CD14-positive monocyte (primary cell): Measurements from ENCODE around the gene DIPK2A. TPM values are rescaled to one million over a fixed set of nuclear protein-coding genes. Genes with fewer than 3 reads are reported as not detected.
A peak's percentile ranks its signal among the peaks of the same experiment; 100 is the strongest.

Experiments used
- DNase-seq, 3 donors: peaks; one replicate each; pipeline ENCODE4 v3.0.0-alpha.2; 2011 to 2022
- H2AFZ ChIP-seq: 2 replicates; pipeline ENCODE4 v1.6.0; 2012; ENCODE audit warnings: mild to moderate bottlenecking, low read depth, low read length, inconsistent platforms; ENCODE audit not compliant: insufficient read depth, poor library complexity, severe bottlenecking
- H3K27ac ChIP-seq, 2 donors: 1 replicate in 1 of 2; 2 replicates in 1 of 2; pipeline ENCODE4 v1.5.1; 2012 to 2013; ENCODE audit warnings: low read length in 2 of 2, control low read depth in 1 of 2, inconsistent platforms in 1 of 2, low read depth in 1 of 2, mild to moderate bottlenecking in 1 of 2
- H3K27me3 ChIP-seq, 2 donors: one replicate each; pipeline versions ENCODE4 v1.6.0 to v1.6.1; 2011 to 2013; ENCODE audit warnings: low read length in 2 of 2; ENCODE audit not compliant: control insufficient read depth in 2 of 2, insufficient read depth in 2 of 2
- H3K36me3 ChIP-seq, 2 donors: replicated peaks in 1 of 2; 1 replicate in 1 of 2; 2 replicates in 1 of 2; pipeline versions ENCODE4 v1.5.1 to v1.6.1; 2012 to 2013; ENCODE audit warnings: low read length in 2 of 2, control low read depth in 1 of 2, inconsistent platforms in 1 of 2, mild to moderate bottlenecking in 1 of 2; ENCODE audit not compliant: insufficient read depth in 2 of 2, control insufficient read depth in 1 of 2
- H3K4me1 ChIP-seq, 2 donors: 1 replicate in 1 of 2; 2 replicates in 1 of 2; pipeline versions ENCODE4 v1.5.1 to v1.6.1; 2012 to 2013; ENCODE audit warnings: low read length in 2 of 2, control low read depth in 1 of 2, inconsistent platforms in 1 of 2, mild to moderate bottlenecking in 1 of 2, moderate library complexity in 1 of 2; ENCODE audit not compliant: insufficient read depth in 2 of 2, control insufficient read depth in 1 of 2
- H3K4me2 ChIP-seq: replicated peaks from 2 replicates; pipeline ENCODE3; 2012; ENCODE audit warnings: low read length, moderate library complexity, mild to moderate bottlenecking; ENCODE audit not compliant: poor library complexity, severe bottlenecking; ENCODE audit errors: extremely low read depth
- H3K4me3 ChIP-seq, 3 experiments: fragments of 200-600 bp in 1 of 3; sonication (generic) in 1 of 3; replicated peaks in 1 of 3; 1 replicate in 2 of 3; 2 replicates in 1 of 3; pipeline ENCODE4 v1.5.1; 2011 to 2013; ENCODE audit warnings: low read length in 3 of 3, mild to moderate bottlenecking in 3 of 3, control low read depth in 2 of 3, low read depth in 2 of 3, inconsistent platforms in 1 of 3, moderate library complexity in 1 of 3
- H3K79me2 ChIP-seq: 2 replicates; pipeline ENCODE4 v1.6.0; 2012; ENCODE audit warnings: mild to moderate bottlenecking, control low read depth, inconsistent platforms, low read length, moderate library complexity; ENCODE audit not compliant: insufficient read depth
- H3K9ac ChIP-seq: 2 replicates; pipeline ENCODE4 v1.6.0; 2017; ENCODE audit warnings: low read length, mild to moderate bottlenecking; ENCODE audit not compliant: insufficient read depth, poor library complexity, severe bottlenecking
- H3K9me3 ChIP-seq, 2 donors: replicated peaks in 1 of 2; 1 replicate in 1 of 2; 2 replicates in 1 of 2; pipeline versions ENCODE4 v1.5.1 to v1.6.1; 2012 to 2013; ENCODE audit warnings: low read length in 2 of 2, control low read depth in 1 of 2; ENCODE audit not compliant: control insufficient read depth in 1 of 2, insufficient read depth in 1 of 2
- H4K20me1 ChIP-seq: 2 replicates; pipeline ENCODE4 v1.6.0; 2012; ENCODE audit warnings: mild to moderate bottlenecking, low read length, control low read depth, moderate library complexity; ENCODE audit not compliant: insufficient read depth
- H3K27ac Mint-ChIP-seq, 7 donors: one replicate each; pipeline ENCODE4 v1.8.0; 2020; ENCODE audit warnings: mild to moderate bottlenecking in 7 of 7, mixed read lengths in 7 of 7, moderate library complexity in 6 of 7, inconsistent platforms in 2 of 7
- H3K27me3 Mint-ChIP-seq, 3 donors: one replicate each; pipeline ENCODE4 v1.8.0; 2021 to 2022; ENCODE audit warnings: low read depth in 3 of 3, mild to moderate bottlenecking in 3 of 3, mixed read lengths in 3 of 3, moderate library complexity in 3 of 3, inconsistent platforms in 1 of 3
- H3K36me3 Mint-ChIP-seq, 2 donors: one replicate each; pipeline ENCODE4 v1.8.0; 2020; ENCODE audit warnings: mixed read lengths in 2 of 2, inconsistent platforms in 1 of 2, mild to moderate bottlenecking in 1 of 2
- H3K4me1 Mint-ChIP-seq: one replicate; pipeline ENCODE4 v1.8.0; 2020; ENCODE audit warnings: mild to moderate bottlenecking, mixed read lengths
- H3K4me3 Mint-ChIP-seq, 2 donors: one replicate each; pipeline ENCODE4 v1.8.0; 2020; ENCODE audit warnings: mild to moderate bottlenecking in 2 of 2, mixed read lengths in 2 of 2, moderate library complexity in 1 of 2
- H3K9me3 Mint-ChIP-seq, 7 donors: one replicate each; pipeline ENCODE4 v1.8.0; 2020 to 2022; ENCODE audit warnings: mixed read lengths in 7 of 7, mild to moderate bottlenecking in 6 of 7, moderate library complexity in 6 of 7, inconsistent platforms in 2 of 7
- CTCF ChIP-seq: fragments of 200-600 bp; IDR thresholded peaks from one replicate; pipeline ENCODE4 v1.8.0; 2022; ENCODE audit warnings: antibody characterized with exemption, mild to moderate bottlenecking
- WGBS: methylation state at CpG from one replicate; pipeline ENCODE4 v1.1.5; 2013; ENCODE audit warnings: missing lambda C conversion rate; ENCODE audit not compliant: insufficient coverage; 5-methylcytosine and 5-hydroxymethylcytosine counted together
- intact Hi-C, 2 donors: fragments of 100-400 bp; cut with micrococcal nuclease; formaldehyde crosslinking; loops; one replicate each; pipeline versions ENCODE4 v1.15.0 to v1.15.1; 2023
- polyA plus RNA-seq, 3 donors: library from polyadenylated mRNA; depleted of rRNA in 1 of 3; unstranded in 2 of 3; stranded (reverse) in 1 of 3; fragments of 300-500 nt in 2 of 3; fragments of >200 nt in 1 of 3; fragmentation: Illumina TruSeq in 2 of 3; gene quantifications; 1 replicate in 2 of 3; 2 replicates in 1 of 3; pipeline ENCODE4 v1.2.3, GENCODE V29; 2012 to 2021

Gene DIPK2A
- polyA plus RNA-seq, 3 donors = 15.4 to 26.9 (median 21.4) TPM

- Histone ChIP-seq H4K20me1 (no peaks in the 10 kb centered on the region), H3K36me3 (no peaks in the 10 kb centered on the region), H3K79me2 (no peaks in the 10 kb centered on the region), H3K27me3 (no peaks in the 10 kb centered on the region), H3K9me3 (no peaks in the 10 kb centered on the region), H3K4me3 (no peak overlapping the region), H3K27ac (no peak overlapping the region), H2AFZ (no peak overlapping the region), H3K4me2 (no peak overlapping the region), H3K4me1 (peaks cover 21 to 26% of the 10 kb centered on the region in 2 donors), H3K9ac (no peak overlapping the region)
- intact Hi-C loops = no loop called here
- no peaks in the 10 kb centered on the region for H3K27me3 Mint-ChIP-seq
- DNase-seq = no peak
- H3K4me3 Mint-ChIP-seq = no peak overlapping the region
- H3K4me1 Mint-ChIP-seq = peaks cover 17% of the 10 kb centered on the region
- H3K27ac Mint-ChIP-seq = peak overlapping the region in 4 of 7 donors; percentile 26 to 66 (median 48)
- WGBS = no CpG with 5 or more reads among the region's 1 CpG
- H3K9me3 Mint-ChIP-seq = no peaks in the 10 kb centered on the region
- TF ChIP-seq CTCF = no peak
- peaks cover 5 to 10% of the 10 kb centered on the region in 2 donors for H3K36me3 Mint-ChIP-seq
These were observed 31.4 kb downstream of the DIPK2A start for GRCh38 chr3:144003051-144003450.

DNA sequence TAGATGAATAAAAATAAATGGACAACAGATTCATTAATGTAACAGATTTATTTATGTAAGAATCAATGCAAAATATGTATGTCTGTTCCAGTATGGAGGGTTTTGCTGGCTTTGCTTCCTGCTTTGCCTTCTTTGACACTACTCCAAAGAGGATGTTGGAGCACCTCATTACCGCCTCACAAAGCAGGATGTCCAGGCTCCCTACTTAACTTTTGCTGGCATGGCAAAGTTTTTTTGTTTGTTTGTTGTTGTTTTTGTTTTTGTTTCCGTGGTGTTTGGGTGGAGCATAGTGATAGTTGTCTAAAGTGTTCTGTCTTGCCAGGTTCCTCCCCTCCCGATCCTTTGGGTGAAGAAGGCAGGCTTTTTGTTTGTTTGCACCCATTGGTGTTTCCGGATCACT is 38.7 kb downstream of the DIPK2A start:
- Histone ChIP-seq H2AFZ (no peak overlapping the region), H3K79me2 (no peaks in the 10 kb centered on the region), H3K27me3 (no peaks in the 10 kb centered on the region), H3K4me1 (no peaks in the 10 kb centered on the region), H3K27ac (no peak overlapping the region), H3K36me3 (no peaks in the 10 kb centered on the region), H3K9me3 (no peaks in the 10 kb centered on the region), H3K4me3 (no peak overlapping the region), H3K4me2 (no peak overlapping the region), H4K20me1 (no peaks in the 10 kb centered on the region), H3K9ac (no peak overlapping the region)
- DNase-seq = no peak
- no peaks in the 10 kb centered on the region for H3K36me3 Mint-ChIP-seq
- H3K4me1 Mint-ChIP-seq = no peaks in the 10 kb centered on the region
- intact Hi-C loops = no loop called here
- 100% methylated on average over 2 of the region's 4 CpGs for WGBS
- TF ChIP-seq CTCF = no peak
- no peak overlapping the region for H3K27ac Mint-ChIP-seq
- no peaks in the 10 kb centered on the region for H3K9me3 Mint-ChIP-seq
- peaks cover 0 to 3% (median 0%) of the 10 kb centered on the region in 3 donors for H3K27me3 Mint-ChIP-seq
- H3K4me3 Mint-ChIP-seq = no peak overlapping the region
